Measurements from ENCODE around the gene MAP4K1. TPM values are rescaled to one million over a fixed set of nuclear protein-coding genes. Genes with fewer than 3 reads are reported as not detected.
"Not testable (repeated sequence)": the region's sequence is repeated elsewhere in the genome, so short reads cannot be mapped to it uniquely, and the experiment has no call there.

Gene MAP4K1
- total RNA-seq, 2 donors from 2014 or later: 81.4 to 318 TPM

DNA sequence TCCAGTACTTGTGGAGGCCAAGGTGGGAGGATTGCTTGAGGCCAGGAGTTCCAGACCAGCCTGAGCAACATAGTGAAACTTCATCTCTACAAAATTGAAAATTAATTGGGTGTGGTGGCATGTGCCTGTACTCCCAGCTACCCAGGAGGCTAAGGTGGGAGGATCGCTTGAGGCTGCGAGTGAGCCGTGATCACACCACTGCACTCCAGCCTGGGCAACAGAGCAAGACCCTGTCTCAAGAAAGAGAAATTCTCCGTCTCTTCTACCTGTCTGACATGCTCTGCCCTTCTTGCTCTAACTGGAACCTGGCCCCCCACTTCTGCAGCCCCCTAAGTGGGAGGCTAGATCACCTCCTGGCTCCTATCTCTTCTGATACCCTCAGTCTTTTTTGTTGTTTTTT, 8.6 kb upstream of the MAP4K1 start:
- no peak overlapping the region for H3K4me3 Mint-ChIP-seq

GRCh38 chr19:38624822-38625221, 7.1 kb upstream of the MAP4K1 start:
- peaks cover 8 to 13% of the 10 kb centered on the region in 2 donors for H3K4me1 Mint-ChIP-seq (ENCODE audit: low read depth in 2 of 2)
- H3K36me3 Mint-ChIP-seq: peaks cover 23% of the 10 kb centered on the region
- no peak for DNase-seq (ENCODE audit: low spot score)
- no peak overlapping the region for H3K27ac Mint-ChIP-seq
- no peak overlapping the region for H3K4me3 Mint-ChIP-seq
- no peak for ATAC-seq
- H3K27me3 Mint-ChIP-seq: no peaks in the 10 kb centered on the region
- H3K9me3 Mint-ChIP-seq: no peaks in the 10 kb centered on the region

More for the DNA sequence above, 8.6 kb upstream of the MAP4K1 start:
- no peaks in the 10 kb centered on the region for H3K27me3 Mint-ChIP-seq
- H3K27ac Mint-ChIP-seq: no peak overlapping the region
- H3K4me1 Mint-ChIP-seq (ENCODE audit: low read depth in 2 of 2): peaks cover 4 to 6% of the 10 kb centered on the region in 2 donors
- no peak for ATAC-seq
- no peak for DNase-seq (ENCODE audit: low spot score)
- H3K36me3 Mint-ChIP-seq: peaks cover 23% of the 10 kb centered on the region
- H3K9me3 Mint-ChIP-seq: no peaks in the 10 kb centered on the region

DNA sequence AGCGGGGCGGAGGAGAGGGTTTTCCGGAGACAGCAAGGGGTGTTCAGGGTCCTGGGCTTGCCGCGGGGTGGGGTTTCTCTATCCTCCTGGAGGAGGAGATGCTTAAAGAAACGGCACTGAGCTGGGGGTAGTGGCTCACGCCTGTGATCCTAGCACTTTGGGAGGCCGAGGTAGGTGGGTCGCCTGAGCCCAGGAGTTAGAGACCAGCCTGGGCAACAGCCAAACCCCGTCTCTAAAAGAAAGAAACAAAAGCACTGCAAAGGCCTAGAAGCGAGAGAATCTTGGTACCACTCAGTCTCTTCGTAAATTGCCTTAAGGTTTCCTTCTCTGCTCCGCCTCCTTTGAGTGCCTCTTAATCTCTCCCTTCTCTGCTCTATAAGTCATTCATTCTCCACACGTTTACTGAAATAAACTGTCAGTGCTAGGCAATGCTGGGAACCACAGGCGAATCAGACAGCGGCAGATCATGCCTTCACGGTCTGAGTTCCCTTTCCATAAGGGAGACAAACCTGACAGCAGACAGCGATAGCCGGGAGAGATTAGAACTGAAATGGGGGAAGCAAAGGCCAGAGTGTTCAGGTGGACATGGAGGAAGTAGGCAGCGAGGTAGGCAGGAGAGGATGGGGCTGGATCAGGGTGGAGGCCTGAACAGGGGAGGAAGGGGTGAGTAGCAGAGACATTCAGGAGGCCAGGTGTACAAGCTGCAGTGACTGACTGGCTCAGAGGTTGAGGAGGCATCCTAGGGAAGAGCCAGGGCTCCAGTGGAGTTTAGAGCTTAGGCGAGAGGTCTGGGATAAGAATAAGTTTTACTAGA, 1.8 kb upstream of the MAP4K1 start:
- H3K27me3 Mint-ChIP-seq: no peaks in the 10 kb centered on the region
- H3K4me3 Mint-ChIP-seq: peak overlapping the region; percentile 99
- H3K4me1 Mint-ChIP-seq (ENCODE audit: low read depth in 2 of 2): peaks cover 42 to 47% of the 10 kb centered on the region in 2 donors
- ATAC-seq (no peak), DNase-seq (ENCODE audit: low spot score) (no peak)
- peak overlapping the region; percentile 89 to 98 for H3K27ac Mint-ChIP-seq
- H3K36me3 Mint-ChIP-seq: peaks cover 25% of the 10 kb centered on the region
- no peaks in the 10 kb centered on the region for H3K9me3 Mint-ChIP-seq

DNA sequence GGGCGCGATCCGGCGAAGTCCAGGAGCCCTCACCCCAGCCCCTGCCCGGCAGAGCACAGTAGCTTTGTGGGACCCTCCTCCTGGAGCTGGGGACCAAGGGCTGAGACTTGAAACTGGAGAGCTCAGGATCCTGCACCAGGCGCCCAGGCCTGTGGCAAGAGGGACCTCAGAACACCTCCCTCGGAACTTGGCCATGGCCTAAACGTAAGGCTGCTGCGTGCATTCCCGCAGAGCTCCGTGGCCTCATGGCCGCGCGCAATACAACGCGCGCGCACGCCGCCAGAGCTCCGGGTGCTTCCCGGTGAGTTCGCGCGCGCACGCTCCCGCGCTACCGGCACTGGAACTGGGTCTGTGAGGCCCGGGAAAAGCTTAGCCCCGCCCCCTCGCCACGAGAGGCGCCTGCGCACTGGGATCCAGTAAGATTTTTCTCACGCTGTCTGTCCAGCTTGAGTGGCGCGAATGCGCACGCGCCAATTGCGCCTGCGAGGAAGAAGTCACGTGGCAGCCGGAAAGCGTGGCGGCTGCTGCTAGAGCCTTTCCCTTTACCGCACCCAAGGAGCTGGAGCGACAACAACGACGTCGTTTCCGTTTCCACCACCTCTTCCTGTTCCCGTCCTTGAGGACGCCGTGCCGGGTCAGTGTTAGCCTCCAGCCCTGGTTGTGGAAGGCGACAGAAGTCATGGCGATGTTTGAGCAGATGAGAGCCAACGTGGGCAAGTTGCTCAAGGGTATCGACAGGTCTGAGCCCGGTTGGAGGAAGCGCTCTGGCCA, 1.0 kb upstream of the MAP4K1 start, which contains the start of gene EIF3K:
TSS of gene EIF3K (plus strand) at position 599 of the 771 bp plus-strand sequence. CDS start at position 680, 81 bp downstream.
- no peaks in the 10 kb centered on the region for H3K9me3 Mint-ChIP-seq
- H3K4me3 Mint-ChIP-seq: peak within 1 kb of the TSS; percentile 99
- H3K27ac Mint-ChIP-seq: peak within 1 kb of the TSS; percentile 89 to 98
- peaks cover 24% of the 10 kb centered on the region for H3K36me3 Mint-ChIP-seq
- DNase-seq (ENCODE audit: low spot score) (peak; percentile 98), ATAC-seq (peak; percentile 83 to 91)
- peaks cover 42 to 47% of the 10 kb centered on the region in 2 donors for H3K4me1 Mint-ChIP-seq (ENCODE audit: low read depth in 2 of 2)
- no peaks in the 10 kb centered on the region for H3K27me3 Mint-ChIP-seq

GRCh38 chr19:38617283-38617763, 430 bp downstream of the MAP4K1 start:
- peak overlapping the region; percentile 89 to 98 for H3K27ac Mint-ChIP-seq
- ATAC-seq (no peak), DNase-seq (ENCODE audit: low spot score) (no peak)
- H3K27me3 Mint-ChIP-seq: no peaks in the 10 kb centered on the region
- H3K4me1 Mint-ChIP-seq (ENCODE audit: low read depth in 2 of 2): peaks cover 49 to 53% of the 10 kb centered on the region in 2 donors
- peak overlapping the region; percentile 99 for H3K4me3 Mint-ChIP-seq
- H3K9me3 Mint-ChIP-seq: no peaks in the 10 kb centered on the region
- H3K36me3 Mint-ChIP-seq: peaks cover 30% of the 10 kb centered on the region

- no peak for ATAC-seq
- no peaks in the 10 kb centered on the region for H3K9me3 Mint-ChIP-seq
- H3K4me3 Mint-ChIP-seq: peak overlapping the region; percentile 99
- H3K4me1 Mint-ChIP-seq (ENCODE audit: low read depth in 2 of 2): peaks cover 49 to 53% of the 10 kb centered on the region in 2 donors
- no peak for DNase-seq (ENCODE audit: low spot score)
- peaks cover 22% of the 10 kb centered on the region for H3K36me3 Mint-ChIP-seq
- peak overlapping the region; percentile 89 to 98 for H3K27ac Mint-ChIP-seq
- no peaks in the 10 kb centered on the region for H3K27me3 Mint-ChIP-seq
Observed at GRCh38 chr19:38616265-38616664, 1.5 kb downstream of the MAP4K1 start.

DNA sequence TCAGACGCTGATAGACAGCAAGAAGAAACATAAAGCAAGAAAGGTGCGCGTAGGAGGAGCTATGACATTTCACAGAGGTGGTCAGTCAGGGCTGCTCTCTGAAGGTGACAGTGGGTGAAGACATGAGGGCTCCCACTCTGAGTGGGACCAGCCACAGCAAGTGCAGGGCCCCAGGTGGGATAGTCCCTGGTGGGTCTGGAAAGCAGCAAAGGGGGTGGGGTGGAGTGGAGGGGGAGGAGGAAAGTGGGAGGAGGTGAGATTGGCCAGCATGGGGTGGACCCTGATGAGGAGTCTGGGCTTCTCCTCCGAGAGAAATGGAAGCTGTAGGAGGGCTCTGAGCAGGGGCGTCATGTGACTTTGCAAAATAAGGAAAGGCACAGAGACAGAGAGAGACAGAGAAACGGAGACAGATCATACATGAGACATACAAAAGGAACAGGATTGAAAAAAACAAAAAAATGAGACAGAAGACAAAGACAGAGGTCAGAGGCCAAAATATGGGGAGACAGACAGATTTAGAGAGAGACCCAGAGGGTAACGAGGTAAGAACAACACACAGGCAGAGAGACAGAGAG, 2.7 kb downstream of the MAP4K1 start:
- Mint-ChIP-seq H3K27ac (peak overlapping the region; percentile 2 to 89), H3K36me3 (peaks cover 26% of the 10 kb centered on the region), H3K27me3 (no peaks in the 10 kb centered on the region), H3K9me3 (no peaks in the 10 kb centered on the region), H3K4me3 (peak overlapping the region; percentile 77), H3K4me1 (ENCODE audit: low read depth in 2 of 2) (peaks cover 45 to 52% of the 10 kb centered on the region in 2 donors)
- no peak for ATAC-seq
- no peak for DNase-seq (ENCODE audit: low spot score)

DNA sequence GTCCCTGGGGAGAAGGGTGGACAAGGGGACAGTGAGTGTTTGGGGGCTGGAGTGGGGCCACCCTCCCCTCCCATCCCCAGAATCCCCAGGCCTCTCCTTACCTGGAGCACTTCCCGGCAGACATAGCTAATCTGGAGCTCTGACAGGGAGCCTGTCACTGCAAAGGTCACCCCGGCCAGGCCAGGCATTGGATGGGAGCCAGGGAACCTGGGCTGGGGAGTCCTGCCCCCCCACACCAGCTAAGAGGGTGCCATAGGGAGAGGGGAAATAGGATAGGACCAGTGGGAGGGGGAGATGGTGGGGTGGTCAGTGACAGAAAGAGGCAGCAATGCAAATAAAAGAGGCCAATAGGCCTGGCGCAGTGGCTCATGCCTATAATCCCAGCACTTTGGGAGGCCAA, 3.5 kb downstream of the MAP4K1 start:
- H3K4me1 Mint-ChIP-seq (ENCODE audit: low read depth in 2 of 2): peaks cover 39 to 44% of the 10 kb centered on the region in 2 donors

GRCh38 chr19:38606131-38606530, 11.6 kb downstream of the MAP4K1 start:
- DNase-seq (ENCODE audit: low spot score): no peak
- Mint-ChIP-seq H3K27ac (no peak overlapping the region), H3K27me3 (no peaks in the 10 kb centered on the region), H3K9me3 (no peaks in the 10 kb centered on the region), H3K4me1 (ENCODE audit: low read depth in 2 of 2) (no peaks in the 10 kb centered on the region), H3K4me3 (no peak overlapping the region), H3K36me3 (peaks cover 3% of the 10 kb centered on the region)
- ATAC-seq: no peak

More for the DNA sequence above, 3.5 kb downstream of the MAP4K1 start:
- Mint-ChIP-seq H3K9me3 (no peaks in the 10 kb centered on the region), H3K4me3 (no peak overlapping the region), H3K36me3 (peaks cover 26% of the 10 kb centered on the region), H3K27ac (no peak overlapping the region), H3K27me3 (no peaks in the 10 kb centered on the region)
- ATAC-seq: no peak
- no peak for DNase-seq (ENCODE audit: low spot score)

DNA sequence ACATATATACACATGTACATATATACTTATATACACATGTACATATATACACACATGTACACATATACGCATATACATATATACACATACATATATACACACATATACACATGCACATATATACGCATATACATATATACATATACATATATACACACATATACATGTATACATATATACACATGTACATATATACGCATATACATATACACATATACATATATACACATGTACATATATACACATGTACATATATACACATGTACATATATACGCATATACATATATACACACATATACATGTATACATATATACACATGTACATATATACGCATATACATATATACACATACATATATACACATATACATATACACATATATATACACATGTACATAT, 14.9 kb downstream of the MAP4K1 start:
- H3K4me1 Mint-ChIP-seq (ENCODE audit: low read depth in 2 of 2); DNase-seq (ENCODE audit: low spot score); H3K9me3 Mint-ChIP-seq; H3K27me3 Mint-ChIP-seq; ATAC-seq; H3K36me3 Mint-ChIP-seq; H3K4me3 Mint-ChIP-seq; H3K27ac Mint-ChIP-seq: not testable (repeated sequence)

DNA sequence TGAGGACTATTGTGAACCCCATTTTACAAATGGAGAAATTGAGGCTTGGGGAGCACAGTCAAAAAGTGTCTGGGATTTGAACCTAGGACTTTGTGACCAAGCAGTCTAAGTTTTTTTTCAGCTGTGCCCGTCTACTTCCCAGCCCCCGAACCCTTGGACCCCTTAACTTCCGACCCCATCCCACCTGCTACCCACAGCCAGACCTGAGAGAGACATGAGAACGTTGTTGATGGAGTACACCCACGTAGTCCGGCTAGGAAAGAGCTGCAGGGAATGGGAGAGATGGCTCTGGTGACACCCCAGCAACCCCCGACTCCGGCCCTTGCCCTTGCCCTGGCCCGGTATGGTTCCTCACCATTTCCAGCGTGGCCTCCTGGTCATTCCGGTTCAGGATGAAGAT, 18.0 kb downstream of the MAP4K1 start:
- Mint-ChIP-seq H3K4me1 (ENCODE audit: low read depth in 2 of 2) (no peaks in the 10 kb centered on the region), H3K9me3 (no peaks in the 10 kb centered on the region), H3K4me3 (no peak overlapping the region), H3K27ac (no peak overlapping the region), H3K36me3 (peaks cover 7% of the 10 kb centered on the region), H3K27me3 (no peaks in the 10 kb centered on the region)
- DNase-seq (ENCODE audit: low spot score): no peak
- peak in 1 of 2 donors; percentile 33 for ATAC-seq

GRCh38 chr19:38597075-38597474, 20.7 kb downstream of the MAP4K1 start:
- ATAC-seq: no peak
- no peaks in the 10 kb centered on the region for H3K27me3 Mint-ChIP-seq
- H3K4me1 Mint-ChIP-seq (ENCODE audit: low read depth in 2 of 2): no peaks in the 10 kb centered on the region
- no peak overlapping the region for H3K27ac Mint-ChIP-seq
- no peak overlapping the region for H3K4me3 Mint-ChIP-seq
- peaks cover 7% of the 10 kb centered on the region for H3K36me3 Mint-ChIP-seq
- no peaks in the 10 kb centered on the region for H3K9me3 Mint-ChIP-seq
- DNase-seq (ENCODE audit: low spot score): no peak

DNA sequence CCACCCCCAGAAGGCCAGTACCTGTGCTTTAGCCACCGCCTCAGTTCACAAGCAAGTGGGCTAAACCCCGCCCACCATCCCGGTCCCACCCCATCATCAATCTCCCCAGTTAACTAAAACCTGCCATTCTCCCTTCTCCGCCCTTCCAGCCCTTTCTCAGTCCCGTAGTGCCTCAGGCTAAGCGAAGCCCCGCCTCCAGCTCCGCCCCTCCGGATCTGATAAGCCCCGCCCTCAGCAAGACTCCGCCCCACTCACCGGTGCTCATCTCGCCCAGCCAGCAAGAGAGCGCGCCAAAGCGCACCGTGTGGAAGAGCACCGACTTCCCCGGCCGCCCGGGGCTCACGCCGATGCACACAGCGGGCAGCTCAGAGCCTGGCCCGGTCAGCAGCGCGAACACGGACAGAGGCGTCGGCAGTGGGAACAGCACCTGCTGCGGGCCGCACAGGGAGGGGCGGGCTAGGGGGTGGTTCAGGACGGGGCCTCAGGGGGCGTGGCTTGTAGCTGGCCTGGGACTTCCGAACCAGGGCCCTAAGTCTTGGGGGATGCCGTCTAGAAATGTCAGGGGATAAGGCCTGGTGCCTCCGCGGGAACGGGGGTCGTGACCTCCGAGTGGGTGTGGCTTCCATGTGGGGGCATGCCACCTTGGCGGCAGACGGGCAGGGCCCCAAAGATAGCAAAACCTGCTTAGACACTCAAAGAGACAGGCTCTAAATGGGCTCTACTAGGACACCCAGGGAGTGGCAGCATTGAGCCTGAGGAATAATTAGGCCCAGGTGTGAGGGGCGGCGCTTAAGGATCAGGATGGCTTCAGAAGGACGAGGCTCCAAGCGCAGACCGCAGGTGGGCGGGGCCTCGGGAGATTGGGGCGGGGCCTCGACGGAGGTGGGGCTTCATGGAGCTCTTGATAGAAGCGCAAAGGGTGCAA, 21.4 kb downstream of the MAP4K1 start:
- ATAC-seq: peak; percentile 49 to 60
- H3K4me3 Mint-ChIP-seq: no peak overlapping the region
- no peak overlapping the region for H3K27ac Mint-ChIP-seq
- no peak for DNase-seq (ENCODE audit: low spot score)
- no peaks in the 10 kb centered on the region for H3K27me3 Mint-ChIP-seq
- H3K36me3 Mint-ChIP-seq: peaks cover 7% of the 10 kb centered on the region
- no peaks in the 10 kb centered on the region for H3K4me1 Mint-ChIP-seq (ENCODE audit: low read depth in 2 of 2)
- H3K9me3 Mint-ChIP-seq: no peaks in the 10 kb centered on the region
